Umbilical cord (tissue), 2 donors: Measurements from ENCODE around the gene PAPLN. TPM values are rescaled to one million over a fixed set of nuclear protein-coding genes. Genes with fewer than 3 reads are reported as not detected.
A peak's percentile ranks its signal among the peaks of the same experiment; 100 is the strongest.
"Not testable (repeated sequence)": the region's sequence is repeated elsewhere in the genome, so short reads cannot be mapped to it uniquely, and the experiment has no call there.

Experiments
- DNase-seq: peaks from one replicate; pipeline ENCODE4 v3.0.0-alpha.2; 2015; ENCODE audit warnings: low spot score
- total RNA-seq: library from RNA; depleted of rRNA; stranded (reverse); fragments of >200 nt; gene quantifications from one replicate; pipeline ENCODE4 v1.2.3, GENCODE V29; 2014; ENCODE audit warnings: low replicate concordance; ENCODE audit not compliant: insufficient read depth

Gene PAPLN, protein sequence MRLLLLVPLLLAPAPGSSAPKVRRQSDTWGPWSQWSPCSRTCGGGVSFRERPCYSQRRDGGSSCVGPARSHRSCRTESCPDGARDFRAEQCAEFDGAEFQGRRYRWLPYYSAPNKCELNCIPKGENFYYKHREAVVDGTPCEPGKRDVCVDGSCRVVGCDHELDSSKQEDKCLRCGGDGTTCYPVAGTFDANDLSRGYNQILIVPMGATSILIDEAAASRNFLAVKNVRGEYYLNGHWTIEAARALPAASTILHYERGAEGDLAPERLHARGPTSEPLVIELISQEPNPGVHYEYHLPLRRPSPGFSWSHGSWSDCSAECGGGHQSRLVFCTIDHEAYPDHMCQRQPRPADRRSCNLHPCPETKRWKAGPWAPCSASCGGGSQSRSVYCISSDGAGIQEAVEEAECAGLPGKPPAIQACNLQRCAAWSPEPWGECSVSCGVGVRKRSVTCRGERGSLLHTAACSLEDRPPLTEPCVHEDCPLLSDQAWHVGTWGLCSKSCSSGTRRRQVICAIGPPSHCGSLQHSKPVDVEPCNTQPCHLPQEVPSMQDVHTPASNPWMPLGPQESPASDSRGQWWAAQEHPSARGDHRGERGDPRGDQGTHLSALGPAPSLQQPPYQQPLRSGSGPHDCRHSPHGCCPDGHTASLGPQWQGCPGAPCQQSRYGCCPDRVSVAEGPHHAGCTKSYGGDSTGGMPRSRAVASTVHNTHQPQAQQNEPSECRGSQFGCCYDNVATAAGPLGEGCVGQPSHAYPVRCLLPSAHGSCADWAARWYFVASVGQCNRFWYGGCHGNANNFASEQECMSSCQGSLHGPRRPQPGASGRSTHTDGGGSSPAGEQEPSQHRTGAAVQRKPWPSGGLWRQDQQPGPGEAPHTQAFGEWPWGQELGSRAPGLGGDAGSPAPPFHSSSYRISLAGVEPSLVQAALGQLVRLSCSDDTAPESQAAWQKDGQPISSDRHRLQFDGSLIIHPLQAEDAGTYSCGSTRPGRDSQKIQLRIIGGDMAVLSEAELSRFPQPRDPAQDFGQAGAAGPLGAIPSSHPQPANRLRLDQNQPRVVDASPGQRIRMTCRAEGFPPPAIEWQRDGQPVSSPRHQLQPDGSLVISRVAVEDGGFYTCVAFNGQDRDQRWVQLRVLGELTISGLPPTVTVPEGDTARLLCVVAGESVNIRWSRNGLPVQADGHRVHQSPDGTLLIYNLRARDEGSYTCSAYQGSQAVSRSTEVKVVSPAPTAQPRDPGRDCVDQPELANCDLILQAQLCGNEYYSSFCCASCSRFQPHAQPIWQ
- total RNA-seq: 5.1 TPM

- DNase-seq: no peak
These were observed at the start of gene PAPLN for GRCh38 chr14:73237219-73237785. PAPLN (plus strand) TSS chr14:73237506; CDS start chr14:73239779, 2,273 bp downstream.

DNA sequence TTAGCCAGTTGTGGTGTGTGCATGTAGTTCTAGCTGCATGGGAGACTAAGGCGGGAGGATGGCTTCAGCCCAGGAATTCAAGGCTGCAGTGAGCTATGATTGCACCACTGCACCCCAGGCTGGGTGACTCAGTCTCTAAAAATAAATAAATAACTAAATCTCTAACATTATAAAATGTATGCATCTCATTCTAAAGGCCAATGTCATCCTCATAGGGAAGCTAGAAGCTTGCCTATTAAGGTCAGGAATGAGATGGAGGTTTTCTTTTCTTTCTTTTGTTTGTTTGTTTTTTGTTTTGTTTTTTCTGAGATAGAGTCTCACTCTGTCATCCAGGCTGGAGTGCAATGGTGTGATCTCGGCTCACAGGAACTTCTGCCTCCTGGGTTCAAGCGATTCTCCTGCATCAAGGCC, 48.8 kb upstream of the PAPLN start:
- DNase-seq: no peak

DNA sequence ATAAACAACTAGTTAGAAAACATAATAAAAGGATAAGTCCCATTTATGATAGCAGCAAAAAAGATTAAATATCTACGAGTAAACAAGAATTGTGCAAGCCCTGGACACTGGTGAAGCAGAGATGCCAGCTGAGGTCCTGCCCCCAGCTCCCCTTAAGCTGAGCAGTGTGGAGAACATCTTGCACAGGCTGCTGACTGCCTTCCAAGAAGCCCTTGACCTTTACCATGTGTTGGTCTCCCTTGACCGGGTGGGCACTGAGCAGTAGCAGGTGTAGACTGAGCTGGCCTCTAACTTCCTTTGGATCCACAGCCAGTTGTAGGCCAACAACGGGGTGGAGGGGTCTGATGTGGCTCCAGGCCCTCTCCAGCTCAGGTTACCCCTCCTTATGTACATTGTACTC, 47.7 kb upstream of the PAPLN start:
- no peak for DNase-seq

DNA sequence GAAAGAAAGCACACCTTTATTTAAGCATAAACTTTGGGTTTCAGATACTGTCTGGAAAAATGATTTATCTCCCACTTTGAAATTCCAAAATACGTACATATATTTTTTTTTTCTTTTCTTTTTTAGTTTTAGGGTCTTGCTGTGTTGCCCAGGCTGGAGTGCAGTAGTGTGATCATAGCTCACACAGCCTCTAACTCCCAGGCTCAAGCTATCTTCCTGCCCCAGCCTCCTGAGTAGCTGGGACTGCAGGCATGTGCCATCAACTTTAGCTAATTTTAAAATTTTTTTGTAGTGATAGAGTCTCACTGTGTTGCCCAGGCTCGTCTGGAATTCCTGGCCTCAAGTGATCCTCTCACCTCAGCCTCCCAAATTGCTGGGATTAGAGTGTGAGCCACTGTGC, 45.9 kb upstream of the PAPLN start:
- no peak for DNase-seq

GRCh38 chr14:73194306-73194705, 43.0 kb upstream of the PAPLN start:
- not testable (repeated sequence) for DNase-seq

- no peak for DNase-seq
These were observed 39.1 kb upstream of the PAPLN start for GRCh38 chr14:73198253-73198652.

GRCh38 chr14:73203527-73203926, 33.8 kb upstream of the PAPLN start:
- DNase-seq: no peak

GRCh38 chr14:73207615-73208014, 29.7 kb upstream of the PAPLN start:
- no peak for DNase-seq

DNA sequence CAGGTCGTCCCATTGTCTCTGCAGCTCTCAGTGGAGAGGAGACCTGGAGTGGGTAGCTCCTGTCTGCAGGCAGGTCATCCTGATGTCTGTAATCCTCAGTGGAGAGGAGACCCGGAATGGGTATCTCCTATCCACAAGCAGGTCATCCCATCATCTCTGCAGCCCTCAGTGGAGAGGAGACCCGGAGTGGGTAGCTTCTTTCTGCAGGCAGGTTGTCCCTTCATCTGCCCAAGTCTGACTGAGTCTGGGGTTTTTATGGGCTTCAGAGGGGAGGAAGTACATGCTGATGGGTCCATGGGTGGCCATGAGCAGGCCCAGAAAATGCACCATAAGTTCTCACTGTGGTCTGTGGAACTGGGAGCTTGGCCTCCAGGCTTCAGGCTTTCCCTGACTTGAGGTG, 28.9 kb upstream of the PAPLN start:
- DNase-seq: no peak

DNA sequence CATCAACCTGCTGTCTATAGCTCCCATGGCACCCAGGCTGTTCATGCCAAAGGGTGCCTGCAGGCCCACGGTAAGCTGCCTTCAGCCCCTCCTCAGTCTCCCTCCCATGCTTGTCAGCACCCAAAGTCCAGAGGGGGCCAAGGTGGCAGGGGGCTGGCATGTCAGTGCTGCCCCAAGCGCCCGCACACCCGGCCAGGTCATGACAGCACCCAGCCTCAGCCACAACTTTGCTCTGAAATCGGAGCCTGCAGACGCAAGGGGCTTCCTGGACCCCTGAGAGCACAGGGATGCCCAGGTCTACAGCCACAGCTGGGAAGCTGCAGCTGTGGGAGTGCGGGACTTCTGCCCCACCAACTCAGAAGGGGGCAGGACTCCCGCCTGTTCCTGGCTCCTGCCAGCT, 28.5 kb upstream of the PAPLN start:
- no peak for DNase-seq

- DNase-seq: no peak
These were observed 27.4 kb upstream of the PAPLN start for GRCh38 chr14:73209953-73210352.

GRCh38 chr14:73211251-73212040, 25.9 kb upstream of the PAPLN start:
- no peak for DNase-seq

DNA sequence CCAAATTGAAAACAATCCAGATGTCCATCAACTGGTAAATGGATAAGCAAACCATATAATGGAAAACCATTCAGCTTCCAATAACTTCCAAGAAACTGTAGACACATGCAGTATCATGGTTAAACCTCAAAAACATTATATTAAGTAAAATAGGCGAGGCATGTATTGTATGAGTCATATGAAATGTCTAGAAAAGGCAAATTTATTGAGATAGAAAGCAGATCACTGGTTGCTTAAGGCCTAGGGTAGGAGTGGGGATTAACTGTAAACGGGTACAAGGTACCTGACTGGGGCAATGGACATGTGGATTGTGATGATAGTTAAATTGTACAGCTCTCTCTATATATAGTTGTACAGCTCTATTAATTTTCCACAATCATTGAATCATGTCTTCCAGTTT, 21.3 kb upstream of the PAPLN start:
- DNase-seq: peak; percentile 14

DNA sequence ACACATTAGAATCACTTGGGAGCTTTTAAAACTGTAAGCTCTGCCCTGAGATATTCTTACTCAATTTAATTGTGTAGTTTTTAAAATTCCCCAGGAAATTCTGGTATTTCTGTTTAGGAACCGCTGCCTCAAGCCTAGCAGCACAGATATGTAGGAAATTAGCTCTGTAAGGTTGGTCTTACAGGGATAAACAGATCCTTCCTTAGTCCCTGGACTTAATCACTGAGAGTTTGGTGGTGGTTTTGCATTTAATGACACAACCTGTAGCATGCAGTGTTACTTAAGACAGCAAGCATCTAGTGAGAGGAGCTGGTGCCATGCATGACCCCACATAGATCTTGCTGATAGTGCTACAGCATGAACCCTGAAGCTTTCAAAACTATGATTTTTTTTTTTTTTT, 19.9 kb upstream of the PAPLN start:
- DNase-seq: no peak

DNA sequence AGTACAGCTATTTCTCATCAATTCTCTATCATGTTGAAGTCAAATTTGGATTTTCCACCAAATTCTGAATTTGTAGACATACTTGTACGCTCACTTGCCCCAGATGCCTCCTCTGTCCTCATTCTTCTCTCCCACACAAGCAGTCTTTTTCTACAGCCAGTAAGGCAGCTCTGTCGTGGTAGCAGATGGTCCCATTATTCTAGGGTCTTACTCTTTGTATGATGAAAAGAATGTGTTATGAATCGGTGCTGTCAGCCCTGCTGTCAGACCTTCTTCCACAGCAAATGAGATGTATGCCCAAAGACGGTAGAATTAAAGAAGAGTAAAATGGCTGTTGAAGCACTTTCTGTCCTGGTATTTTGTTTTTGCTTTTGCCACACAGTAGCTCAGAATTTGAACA, 17.2 kb upstream of the PAPLN start:
- DNase-seq: no peak

- DNase-seq: no peak
These were observed 16.7 kb upstream of the PAPLN start for GRCh38 chr14:73220634-73221033.

GRCh38 chr14:73221945-73222344, 15.4 kb upstream of the PAPLN start:
- DNase-seq: no peak

GRCh38 chr14:73223049-73223448, 14.3 kb upstream of the PAPLN start:
- no peak for DNase-seq

GRCh38 chr14:73225496-73225895, 11.8 kb upstream of the PAPLN start:
- DNase-seq: no peak
